HG03565 (cell line): ENCODE results near the gene OPN4.
"Not testable (repeated sequence)": the region's sequence is repeated elsewhere in the genome, so short reads cannot be mapped to it uniquely, and the experiment has no call there.

Experiments used
- ATAC-seq: cut with Tn5 transposase; IDR thresholded peaks from one replicate; pipeline ENCODE4 v1.9.1; 2021; ENCODE audit warnings: mild to moderate bottlenecking, moderate library complexity; ENCODE audit not compliant: unreplicated experiment

OPN4 gene

GRCh38 chr10:86654411-86655172, at the start of gene OPN4:
OPN4 (plus strand) TSS chr10:86654547; CDS start chr10:86654784, 237 bp downstream.
- ATAC-seq = no peak

- ATAC-seq = no peak
Measured at GRCh38 chr10:86607674-86608073, 46.7 kb upstream of the OPN4 start.

GRCh38 chr10:86609920-86610319, 44.4 kb upstream of the OPN4 start:
- ATAC-seq = no peak

GRCh38 chr10:86611386-86611785, 43.0 kb upstream of the OPN4 start:
- ATAC-seq = no peak

GRCh38 chr10:86613096-86613495, 41.3 kb upstream of the OPN4 start:
- ATAC-seq = no peak

GRCh38 chr10:86613905-86614304, 40.4 kb upstream of the OPN4 start:
- no peak for ATAC-seq

GRCh38 chr10:86614853-86615252, 39.5 kb upstream of the OPN4 start:
- ATAC-seq = no peak

- ATAC-seq = not testable (repeated sequence)
Measured at GRCh38 chr10:86617278-86617677, 37.1 kb upstream of the OPN4 start.

- ATAC-seq = no peak
Measured at GRCh38 chr10:86628311-86628710, 26.0 kb upstream of the OPN4 start.

GRCh38 chr10:86630079-86630478, 24.3 kb upstream of the OPN4 start:
- ATAC-seq = no peak

- ATAC-seq = no peak
Measured at GRCh38 chr10:86632009-86632800, 22.1 kb upstream of the OPN4 start.

- ATAC-seq = no peak
Measured at GRCh38 chr10:86632951-86633350, 21.4 kb upstream of the OPN4 start.

- ATAC-seq = no peak
Measured at GRCh38 chr10:86635402-86635801, 18.9 kb upstream of the OPN4 start.

GRCh38 chr10:86636311-86636710, 18.0 kb upstream of the OPN4 start:
- ATAC-seq = no peak

GRCh38 chr10:86642021-86642420, 12.3 kb upstream of the OPN4 start:
- ATAC-seq = no peak

GRCh38 chr10:86642499-86642898, 11.8 kb upstream of the OPN4 start:
- no peak for ATAC-seq

- no peak for ATAC-seq
Measured at GRCh38 chr10:86644152-86644793, 10.1 kb upstream of the OPN4 start.

- ATAC-seq = no peak
Measured at GRCh38 chr10:86644794-86645445, 9.4 kb upstream of the OPN4 start.

GRCh38 chr10:86645621-86646165, 8.7 kb upstream of the OPN4 start:
- ATAC-seq = not testable (repeated sequence)

GRCh38 chr10:86646532-86646931, 7.8 kb upstream of the OPN4 start:
- ATAC-seq = no peak

GRCh38 chr10:86646933-86647332, 7.4 kb upstream of the OPN4 start:
- ATAC-seq = no peak
